PC-3 (cell line): ENCODE results near the gene C11orf91.

Source experiments
- EZH2 ChIP-seq: fragments of 300-600 bp; sonication (generic); IDR thresholded peaks from one replicate; pipeline ENCODE4 v1.6.1; 2017; ENCODE audit warnings: antibody characterized with exemption, mild to moderate bottlenecking, low read length; ENCODE audit not compliant: unreplicated experiment
- EZH2phosphoT487 ChIP-seq: fragments of 300-600 bp; sonication (generic); IDR thresholded peaks from 2 replicates; pipeline ENCODE4 v1.6.1; 2018; ENCODE audit warnings: mild to moderate bottlenecking, antibody characterized with exemption, low read length, borderline replicate concordance
- TF ChIP-seq, protein P1 (sequence below): fragments of 300-600 bp; sonication (generic); conservative IDR thresholded peaks from 2 replicates; pipeline ENCODE4 v1.5.1; 2017; ENCODE audit warnings: antibody characterized with exemption, low read depth, mild to moderate bottlenecking, low read length

DNA sequence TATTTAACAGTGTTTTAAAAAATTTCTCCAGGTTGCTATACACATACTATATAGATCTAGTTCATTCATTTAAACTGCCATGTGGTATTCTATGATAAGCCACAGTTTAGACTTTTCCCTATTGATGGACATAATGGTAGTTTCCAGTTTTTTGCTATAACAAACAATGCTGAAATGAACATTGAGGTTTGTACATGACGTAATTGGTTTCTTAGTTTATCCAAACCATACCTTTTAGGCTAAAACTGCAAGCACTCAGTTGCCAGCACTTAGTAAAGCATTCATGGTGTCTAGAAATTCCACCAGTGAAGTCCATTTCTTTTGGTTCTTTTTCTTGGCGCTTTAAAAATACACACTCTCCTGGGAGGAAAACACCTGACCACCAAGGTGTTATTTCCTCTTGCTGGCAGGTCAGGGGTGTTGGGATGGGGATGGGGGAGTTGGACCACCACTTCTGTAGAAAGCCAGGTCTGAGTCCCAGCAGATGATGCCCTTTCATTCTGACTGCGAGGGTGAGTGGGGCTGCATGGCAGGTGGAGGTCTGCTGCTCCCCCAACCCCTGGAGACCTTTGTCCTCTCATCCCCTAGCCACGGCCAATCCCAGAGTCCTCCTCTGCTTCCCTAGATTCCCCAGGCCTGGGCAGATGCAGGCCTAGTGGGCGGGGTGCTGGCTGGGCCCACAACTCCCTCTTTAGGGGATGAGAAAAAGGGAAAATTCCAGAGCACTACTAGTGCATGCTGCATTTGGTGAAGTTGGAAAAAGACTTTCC lies 41.1 kb downstream of the C11orf91 start:
- TF ChIP-seq, protein P1, sequence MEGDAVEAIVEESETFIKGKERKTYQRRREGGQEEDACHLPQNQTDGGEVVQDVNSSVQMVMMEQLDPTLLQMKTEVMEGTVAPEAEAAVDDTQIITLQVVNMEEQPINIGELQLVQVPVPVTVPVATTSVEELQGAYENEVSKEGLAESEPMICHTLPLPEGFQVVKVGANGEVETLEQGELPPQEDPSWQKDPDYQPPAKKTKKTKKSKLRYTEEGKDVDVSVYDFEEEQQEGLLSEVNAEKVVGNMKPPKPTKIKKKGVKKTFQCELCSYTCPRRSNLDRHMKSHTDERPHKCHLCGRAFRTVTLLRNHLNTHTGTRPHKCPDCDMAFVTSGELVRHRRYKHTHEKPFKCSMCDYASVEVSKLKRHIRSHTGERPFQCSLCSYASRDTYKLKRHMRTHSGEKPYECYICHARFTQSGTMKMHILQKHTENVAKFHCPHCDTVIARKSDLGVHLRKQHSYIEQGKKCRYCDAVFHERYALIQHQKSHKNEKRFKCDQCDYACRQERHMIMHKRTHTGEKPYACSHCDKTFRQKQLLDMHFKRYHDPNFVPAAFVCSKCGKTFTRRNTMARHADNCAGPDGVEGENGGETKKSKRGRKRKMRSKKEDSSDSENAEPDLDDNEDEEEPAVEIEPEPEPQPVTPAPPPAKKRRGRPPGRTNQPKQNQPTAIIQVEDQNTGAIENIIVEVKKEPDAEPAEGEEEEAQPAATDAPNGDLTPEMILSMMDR, result no peak
- TF ChIP-seq EZH2, result no peak
- no peak for TF ChIP-seq EZH2phosphoT487
